OCI-M2 (cell line): ENCODE data around the gene KIAA2012.

Experiments used
- DNase-seq: peaks from one replicate; lab custom pipeline; 2025; ENCODE audit not compliant: unreplicated experiment; lab: John Stamatoyannopoulos, UW

Gene KIAA2012

GRCh38 chr2:202042444-202042843 lies 30.6 kb upstream of the KIAA2012 start:
- no peak for DNase-seq

GRCh38 chr2:202043475-202043874 lies 29.6 kb upstream of the KIAA2012 start:
- no peak for DNase-seq

GRCh38 chr2:202044777-202045176 lies 28.3 kb upstream of the KIAA2012 start:
- DNase-seq, result no peak

DNA sequence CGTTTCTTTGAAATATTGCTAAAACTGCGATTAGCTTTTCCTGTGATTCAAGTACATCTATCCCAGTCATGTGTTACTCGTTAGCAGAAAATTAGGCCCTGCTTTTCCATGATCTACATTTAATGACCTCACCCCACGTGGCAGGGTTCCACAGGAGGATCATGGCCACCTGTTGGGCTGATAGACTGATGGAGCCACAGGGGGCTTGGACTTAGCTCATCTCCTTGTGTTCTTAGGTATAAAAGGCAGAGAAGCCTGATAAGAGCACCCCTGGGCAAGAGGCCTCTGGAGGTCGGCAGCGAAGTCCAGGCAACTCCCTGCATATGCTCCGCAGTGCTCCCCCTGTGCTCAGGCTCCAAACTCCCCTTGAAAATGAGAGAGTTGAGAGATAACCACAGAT lies 26.5 kb upstream of the KIAA2012 start:
- no peak for DNase-seq

DNA sequence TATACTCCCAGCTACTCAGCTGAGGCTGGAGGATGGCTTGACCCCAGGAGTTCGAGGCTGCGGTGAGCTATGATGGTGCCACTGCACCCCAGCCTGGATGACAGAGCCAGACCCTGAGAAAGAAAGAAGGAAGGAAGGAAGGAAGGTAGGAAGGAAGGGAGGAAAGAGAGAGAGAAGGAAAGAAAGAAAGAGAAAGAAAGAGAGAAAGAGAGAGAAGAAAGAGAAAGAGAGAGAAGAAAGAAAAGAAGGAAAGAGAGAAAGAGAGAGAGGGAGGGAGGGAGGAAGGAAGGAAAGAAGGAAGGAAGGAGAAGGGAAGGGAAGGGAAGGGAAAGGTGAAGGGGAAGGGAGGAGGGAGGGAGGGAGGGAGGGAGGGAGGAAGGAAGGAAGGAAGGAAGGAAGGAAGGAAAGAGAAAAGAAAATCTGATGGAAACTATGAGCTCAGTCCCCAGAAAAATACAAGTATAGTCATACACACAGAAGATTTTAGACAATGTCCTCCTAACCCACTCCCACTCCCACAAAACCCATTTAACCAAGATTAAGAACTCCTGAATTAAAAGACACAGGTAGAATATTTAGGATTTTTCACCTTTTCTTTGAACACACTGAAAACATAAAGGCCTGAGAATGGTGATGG lies 23.8 kb upstream of the KIAA2012 start:
- no peak for DNase-seq

DNA sequence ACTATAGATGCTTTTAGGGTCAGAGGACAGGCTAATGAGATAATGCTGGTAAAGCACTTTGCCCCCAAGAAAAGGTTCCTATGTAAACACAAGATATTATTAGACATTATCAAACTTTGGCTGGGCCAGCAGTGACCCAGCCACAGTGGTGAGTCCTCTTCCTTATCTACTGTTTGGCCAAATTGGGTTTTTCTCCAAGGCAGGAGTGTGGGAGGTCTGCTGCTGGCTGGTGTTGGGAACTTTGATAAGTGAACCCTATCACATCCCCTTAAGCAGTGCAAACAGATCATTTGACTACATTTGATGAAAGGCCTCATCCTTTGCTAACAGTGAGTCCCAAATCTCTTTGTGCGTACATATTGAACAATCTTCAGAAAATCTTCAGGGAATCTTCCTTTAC lies 23.2 kb upstream of the KIAA2012 start:
- DNase-seq, result peak; percentile 32

- DNase-seq, result no peak
These were observed 22.4 kb upstream of the KIAA2012 start for GRCh38 chr2:202050652-202051051.

GRCh38 chr2:202051499-202052161 lies 21.4 kb upstream of the KIAA2012 start:
- DNase-seq, result no peak

DNA sequence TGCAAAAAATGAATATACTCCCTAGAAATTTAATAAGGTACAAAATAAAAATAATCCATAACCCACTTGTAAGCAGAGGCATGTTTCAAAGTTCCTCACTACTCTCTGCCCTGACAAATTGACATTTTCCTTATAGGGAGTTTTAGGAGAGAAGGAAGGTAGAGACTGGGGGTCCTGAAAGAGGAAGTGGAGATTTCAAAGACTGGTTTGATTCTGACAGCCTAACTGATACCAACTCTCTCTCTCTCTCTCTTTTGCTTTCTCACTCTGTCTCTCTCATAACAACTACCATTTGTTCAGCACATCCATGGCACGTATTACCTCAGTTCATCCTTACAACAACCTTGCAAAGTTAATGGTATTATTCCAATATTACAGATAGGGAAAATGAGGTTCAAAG lies 20.8 kb upstream of the KIAA2012 start:
- no peak for DNase-seq

- no peak for DNase-seq
These were observed 18.4 kb upstream of the KIAA2012 start for GRCh38 chr2:202054679-202055078.

DNA sequence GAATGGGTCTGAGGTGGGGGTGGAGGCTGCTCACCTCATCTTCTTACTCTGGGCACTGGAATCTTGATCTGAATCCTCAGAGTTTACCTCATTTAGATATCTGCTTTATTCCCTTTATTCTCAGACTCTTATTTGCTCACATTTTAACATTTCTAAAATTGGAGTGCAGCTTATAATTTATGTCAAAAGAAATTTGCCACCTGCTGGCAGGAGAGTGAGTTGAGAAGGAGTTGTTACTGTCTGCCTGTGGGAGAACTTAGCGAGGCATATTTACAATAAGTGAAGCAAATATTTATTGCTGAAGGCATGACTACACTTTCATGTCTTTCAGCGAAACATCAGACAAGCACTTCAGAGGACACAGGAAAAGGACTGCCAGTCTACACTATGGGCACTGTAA lies 16.4 kb upstream of the KIAA2012 start:
- no peak for DNase-seq

GRCh38 chr2:202060218-202060617 lies 12.8 kb upstream of the KIAA2012 start:
- no peak for DNase-seq

GRCh38 chr2:202061695-202062094 lies 11.4 kb upstream of the KIAA2012 start:
- no peak for DNase-seq

DNA sequence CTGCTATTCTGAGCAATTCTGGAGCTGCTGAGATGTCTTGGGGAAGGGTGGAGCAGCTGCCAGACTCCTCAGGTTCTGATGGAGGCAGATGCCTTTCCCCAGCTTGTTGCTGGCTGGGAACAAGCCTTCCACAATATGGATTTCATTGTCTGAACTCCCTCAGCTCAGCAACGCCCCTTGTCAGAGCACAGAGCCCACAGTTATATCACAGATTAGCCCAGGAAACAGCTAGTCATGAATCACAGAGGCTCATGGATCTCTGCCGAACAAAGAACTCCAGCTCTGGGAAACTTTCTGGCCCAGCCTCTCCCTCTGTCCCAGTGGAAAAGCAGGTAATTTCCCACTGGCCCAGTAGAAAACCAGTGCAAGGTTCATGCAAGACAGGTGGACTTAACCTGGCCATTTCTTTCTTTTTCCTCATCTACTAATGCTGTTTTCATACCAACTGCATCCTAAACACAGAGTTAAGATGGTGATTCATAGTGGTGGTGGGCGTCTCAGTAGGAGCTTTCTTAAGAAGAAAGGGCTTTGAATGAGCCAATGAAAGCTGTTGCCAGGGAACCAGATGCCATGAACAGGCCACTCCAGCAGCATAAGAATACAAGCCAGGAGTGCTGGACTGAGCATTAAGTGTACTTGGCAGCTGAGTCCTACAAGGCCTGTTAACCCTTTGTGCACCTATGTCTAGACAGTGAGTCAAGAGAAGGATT lies 8.7 kb upstream of the KIAA2012 start:
- no peak for DNase-seq

GRCh38 chr2:202064881-202065230 lies 8.2 kb upstream of the KIAA2012 start:
- no peak for DNase-seq

DNA sequence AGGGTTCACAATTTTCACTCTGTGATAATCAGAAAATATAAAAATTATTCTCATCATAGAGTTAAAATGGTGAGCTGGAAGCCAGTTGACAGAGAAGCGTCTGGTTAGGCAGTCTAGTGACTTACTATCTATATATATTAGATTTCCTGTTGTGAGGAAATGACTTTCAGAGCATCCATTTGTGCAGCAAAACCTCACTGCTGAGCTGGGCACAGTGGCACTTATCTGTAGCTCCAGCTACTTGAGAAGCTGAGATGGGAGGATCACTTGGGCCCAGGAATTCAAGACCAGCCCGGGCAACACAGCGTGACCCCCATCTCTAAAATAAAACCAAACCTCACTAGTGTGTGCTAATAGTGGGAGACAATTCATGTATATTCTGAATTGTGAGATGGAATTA lies 7.2 kb upstream of the KIAA2012 start:
- no peak for DNase-seq

DNA sequence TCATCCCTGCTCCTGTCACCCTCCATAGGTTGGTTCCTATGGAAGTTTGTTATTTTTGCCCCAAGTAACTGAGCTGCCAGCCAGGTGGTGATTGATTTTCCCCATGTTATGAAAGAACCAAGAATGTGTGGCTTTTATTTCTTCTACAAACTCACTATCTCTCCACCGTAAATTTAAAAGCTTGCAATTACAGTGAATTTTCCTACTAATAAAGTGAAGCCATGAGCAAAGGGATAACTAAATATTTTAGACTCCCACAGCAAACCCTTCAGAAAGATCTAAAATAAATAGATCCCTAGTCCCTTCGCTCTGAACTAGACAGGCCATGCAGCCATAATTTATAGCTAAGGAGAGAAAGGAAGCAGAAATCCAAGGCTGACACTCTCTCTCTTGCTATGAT lies 6.2 kb upstream of the KIAA2012 start:
- no peak for DNase-seq

- no peak for DNase-seq
These were observed 5.5 kb upstream of the KIAA2012 start for GRCh38 chr2:202067589-202067988.

GRCh38 chr2:202069170-202070067 lies 3.6 kb upstream of the KIAA2012 start:
- DNase-seq, result peak; percentile 66

DNA sequence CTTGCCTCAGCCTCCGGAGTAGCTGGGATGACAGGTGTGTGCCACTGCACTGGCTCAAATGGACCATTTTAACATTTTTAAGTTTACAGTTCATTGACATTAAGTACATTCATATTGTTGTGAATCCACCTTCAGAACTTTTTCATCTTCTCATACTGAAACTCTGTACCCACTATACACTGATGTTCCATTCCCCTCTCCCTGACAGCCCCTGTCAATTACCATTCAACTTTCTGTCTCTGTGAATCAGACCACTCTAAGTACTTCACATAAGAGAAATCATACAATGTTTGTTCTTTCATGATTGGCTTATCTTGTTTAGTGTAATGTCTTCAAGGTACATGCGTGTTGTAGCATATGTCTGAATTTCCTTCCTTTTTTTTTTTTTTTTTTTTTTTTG lies 1.9 kb upstream of the KIAA2012 start:
- no peak for DNase-seq

DNA sequence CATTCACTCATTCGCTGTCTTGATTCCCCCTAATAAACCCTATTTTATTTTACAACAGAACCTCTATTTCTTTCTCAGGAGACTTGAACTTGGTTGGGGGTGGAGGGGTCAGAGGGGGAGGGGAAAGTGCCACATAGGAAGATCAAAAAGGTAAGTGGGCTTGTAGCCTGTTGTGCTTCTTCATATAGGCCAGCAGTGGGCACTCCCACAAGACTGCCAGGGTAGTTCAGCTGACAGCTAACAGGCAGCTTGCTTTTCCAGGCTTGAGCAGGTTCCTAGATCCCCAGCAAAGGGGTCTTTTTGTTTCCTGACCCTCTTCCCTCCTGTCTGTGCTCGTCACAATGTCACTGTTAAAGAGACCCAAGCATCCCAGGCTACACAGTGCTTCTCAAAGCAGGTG lies 829 bp upstream of the KIAA2012 start:
- no peak for DNase-seq
